Fibroblast of upper back skin (primary cell): Measurements from ENCODE around the gene ZCCHC4.
"Not testable (repeated sequence)": the region's sequence is repeated elsewhere in the genome, so short reads cannot be mapped to it uniquely, and the experiment has no call there.

ENCODE experiments used
- DNase-seq: peaks from one replicate; pipeline ENCODE4 v3.0.0-alpha.2; 2013

Gene ZCCHC4

DNA sequence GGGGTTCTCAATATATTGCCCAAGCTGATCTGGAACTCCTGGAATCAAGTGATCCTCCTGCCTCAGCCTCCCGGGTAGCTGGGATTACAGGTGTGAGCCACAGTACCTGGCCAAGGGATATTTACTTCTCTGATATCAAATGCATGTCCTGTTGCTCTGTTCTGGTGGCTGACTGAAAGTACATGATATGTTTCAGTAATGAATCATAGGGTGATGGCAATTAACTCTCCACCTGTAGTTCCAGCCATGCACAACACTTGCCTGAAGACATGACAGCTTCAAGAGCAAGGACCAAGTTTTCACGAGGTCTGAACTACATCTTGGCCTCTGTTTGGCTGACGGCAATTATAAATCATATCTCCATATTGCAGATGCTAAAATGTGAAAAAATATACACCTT is 9.1 kb downstream of the ZCCHC4 start:
- no peak for DNase-seq

DNA sequence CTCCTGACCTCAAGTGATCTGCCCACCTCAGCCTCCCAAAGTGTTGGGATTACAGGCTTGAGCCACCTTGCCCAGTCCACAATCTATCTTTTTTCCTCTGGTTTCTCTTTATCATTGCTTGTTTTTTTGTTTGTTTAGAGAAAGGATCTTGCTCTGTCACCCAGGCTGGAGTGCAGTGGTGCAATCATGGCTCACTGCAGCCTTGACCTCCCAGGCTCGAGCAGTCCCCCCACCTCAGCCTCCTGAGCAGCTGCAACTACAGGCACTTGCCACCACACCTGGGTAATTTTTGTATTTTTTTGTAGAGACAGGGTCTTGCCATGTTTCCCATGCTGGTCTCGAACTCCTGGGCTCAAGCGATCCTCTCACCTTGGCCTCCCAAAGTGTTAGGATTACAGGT is 15.9 kb downstream of the ZCCHC4 start:
- DNase-seq, result not testable (repeated sequence)

GRCh38 chr4:25330335-25330734 is 17.8 kb downstream of the ZCCHC4 start:
- no peak for DNase-seq

- DNase-seq, result no peak
Observed at GRCh38 chr4:25330905-25331808, 18.6 kb downstream of the ZCCHC4 start.

DNA sequence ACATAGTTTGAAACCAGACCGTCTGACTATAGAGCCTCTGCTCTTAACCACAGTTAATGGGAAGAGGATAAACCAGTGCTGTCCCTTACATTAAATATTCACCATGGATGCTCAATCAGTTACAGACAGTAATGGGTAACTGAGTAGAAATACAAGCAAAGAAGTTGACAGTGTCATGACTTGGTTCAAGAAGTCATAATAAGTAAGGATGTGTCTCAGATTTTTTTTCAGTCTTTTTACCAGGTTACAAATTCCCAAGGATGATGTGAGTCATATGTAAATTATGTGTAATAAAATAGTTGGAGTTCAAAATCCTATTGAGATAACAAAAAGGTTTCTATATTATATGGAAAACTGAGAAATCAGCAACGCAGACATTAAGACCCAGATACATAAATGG is 31.1 kb downstream of the ZCCHC4 start:
- DNase-seq, result no peak

- DNase-seq, result peak; percentile 46
Observed at GRCh38 chr4:25345744-25346143, 33.2 kb downstream of the ZCCHC4 start.

GRCh38 chr4:25346913-25347312 is 34.3 kb downstream of the ZCCHC4 start:
- DNase-seq, result no peak

- DNase-seq, result no peak
Observed at GRCh38 chr4:25347473-25347872, 34.9 kb downstream of the ZCCHC4 start.

- DNase-seq, result no peak
Observed at GRCh38 chr4:25347971-25348370, 35.4 kb downstream of the ZCCHC4 start.

DNA sequence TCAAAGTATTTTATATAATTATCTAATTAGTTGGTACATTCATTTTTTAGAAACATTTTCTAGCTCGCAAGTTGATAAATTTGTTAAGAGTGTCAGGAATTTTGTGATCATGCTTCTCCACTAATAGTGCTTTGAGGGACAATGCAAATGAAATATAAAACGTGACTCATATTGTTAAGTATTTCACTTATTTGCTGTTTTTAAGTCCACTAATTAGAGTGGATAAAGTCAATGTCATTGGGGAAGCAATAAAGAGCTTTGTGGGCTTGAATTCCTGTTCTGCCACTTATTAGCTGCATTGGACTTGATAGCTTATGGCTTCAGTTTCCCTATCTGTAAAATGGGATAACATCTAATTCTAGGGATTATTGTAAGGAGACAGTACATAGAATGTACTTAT is 38.0 kb downstream of the ZCCHC4 start:
- DNase-seq, result peak; percentile 21

GRCh38 chr4:25351777-25352416 is 39.3 kb downstream of the ZCCHC4 start:
- peak; percentile 70 for DNase-seq

DNA sequence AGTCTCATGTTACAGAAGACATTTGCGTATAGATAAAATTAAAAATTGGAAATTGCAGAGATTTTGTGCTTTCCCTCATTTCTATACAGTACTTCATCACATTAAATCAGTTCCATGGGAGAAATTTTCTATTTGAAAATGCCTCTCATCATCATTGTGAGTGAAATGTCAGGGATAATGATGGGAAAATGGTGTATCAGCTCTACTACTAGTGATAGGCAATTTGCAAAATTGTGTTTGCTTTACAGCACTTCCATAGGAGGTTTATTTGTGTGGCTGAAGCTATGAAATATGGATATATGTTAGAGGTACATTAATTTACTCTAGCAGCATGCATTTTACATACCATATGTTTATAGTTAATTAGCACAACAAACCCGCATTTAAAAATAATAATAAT is 43.5 kb downstream of the ZCCHC4 start:
- DNase-seq, result no peak

- DNase-seq, result no peak
Observed at GRCh38 chr4:25358515-25359275, 46.1 kb downstream of the ZCCHC4 start.

GRCh38 chr4:25361253-25361652 is 48.7 kb downstream of the ZCCHC4 start:
- no peak for DNase-seq

DNA sequence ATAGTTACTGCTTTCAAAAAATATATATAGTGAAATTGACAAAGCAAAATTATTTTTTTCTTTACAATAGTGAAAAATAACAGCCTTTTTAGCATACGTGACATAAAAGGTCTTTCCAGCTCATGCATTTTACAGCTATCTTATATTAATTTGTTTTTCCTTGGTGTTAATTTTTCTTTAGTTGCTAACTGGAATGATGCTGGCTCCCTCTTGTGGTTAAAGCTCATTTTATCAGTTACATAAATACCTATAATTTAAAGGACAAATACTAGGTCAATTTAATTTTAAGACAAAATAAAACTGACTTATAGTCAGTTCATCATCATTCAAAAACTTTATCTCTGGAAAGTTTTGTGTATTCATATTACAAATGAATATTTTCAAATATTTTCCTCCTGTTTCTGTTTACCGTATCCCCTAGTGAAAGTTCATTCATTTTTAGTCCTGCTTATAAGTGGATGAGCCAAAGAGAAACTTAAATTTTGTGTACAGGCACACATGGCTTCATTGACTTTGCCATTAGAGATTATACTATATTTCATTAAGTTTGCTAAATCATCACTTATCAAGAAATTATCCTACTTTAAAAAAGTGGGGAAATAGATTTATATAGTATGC is 54.5 kb downstream of the ZCCHC4 start:
- peak; percentile 48 for DNase-seq

- DNase-seq, result no peak
Observed at GRCh38 chr4:25367877-25368276, 55.3 kb downstream of the ZCCHC4 start.

DNA sequence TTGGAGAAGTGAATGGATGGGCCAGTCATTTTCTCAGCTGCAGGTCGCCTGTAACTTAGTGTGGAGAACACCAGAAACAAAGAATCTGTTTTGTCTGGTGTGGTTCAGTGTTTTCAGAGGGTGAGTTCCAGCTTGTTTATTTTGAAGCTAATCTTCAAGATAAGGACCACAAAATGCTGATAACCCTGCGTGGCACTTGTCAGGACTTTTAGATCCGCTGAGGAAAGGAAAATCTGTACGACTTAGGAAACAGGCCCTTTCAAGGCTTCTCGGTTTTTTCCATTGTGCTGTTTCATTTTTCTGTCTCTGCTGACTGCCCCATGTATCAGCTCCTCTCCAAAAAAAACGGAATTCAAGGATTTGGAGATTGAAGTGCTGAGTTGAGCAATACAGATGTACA is 55.7 kb downstream of the ZCCHC4 start:
- no peak for DNase-seq

DNA sequence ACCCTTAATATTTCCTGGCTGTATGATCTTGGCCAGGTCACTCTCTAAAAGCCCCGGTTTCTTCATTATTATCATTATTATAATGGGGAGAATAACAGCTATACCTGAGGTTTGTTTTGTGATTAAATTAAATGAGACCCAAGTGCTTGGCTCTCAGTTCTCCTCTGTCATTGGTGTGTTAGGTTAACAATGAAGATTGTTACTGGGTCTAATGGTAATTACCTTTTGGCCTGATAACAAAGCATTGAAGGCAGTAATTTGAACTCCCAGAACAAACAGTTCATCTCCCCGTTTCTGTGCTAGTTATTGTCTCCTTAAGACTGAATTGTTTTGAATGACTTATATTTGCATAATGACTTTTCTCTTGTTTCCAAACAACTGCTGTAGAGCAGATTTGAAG is 57.7 kb downstream of the ZCCHC4 start:
- no peak for DNase-seq

DNA sequence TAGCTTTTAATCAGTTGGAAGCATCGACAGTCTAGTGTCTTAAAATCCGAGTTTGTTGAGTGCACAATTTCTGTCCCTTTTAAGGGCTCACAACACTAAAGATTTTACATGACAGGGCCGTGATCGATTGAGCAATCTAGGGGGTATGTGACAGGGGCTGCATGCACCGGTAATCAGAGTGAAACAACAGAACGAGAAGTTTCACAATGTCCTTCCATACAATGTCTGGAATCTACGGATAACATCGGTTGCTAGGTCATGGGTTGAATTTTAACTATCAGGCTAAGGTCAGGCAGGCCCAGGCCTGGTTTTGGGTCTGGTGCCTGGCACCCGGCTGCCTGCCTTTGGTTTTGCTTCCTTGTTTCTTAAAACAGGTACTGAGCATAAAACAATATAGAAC is 60.0 kb downstream of the ZCCHC4 start:
- DNase-seq, result not testable (repeated sequence)

DNA sequence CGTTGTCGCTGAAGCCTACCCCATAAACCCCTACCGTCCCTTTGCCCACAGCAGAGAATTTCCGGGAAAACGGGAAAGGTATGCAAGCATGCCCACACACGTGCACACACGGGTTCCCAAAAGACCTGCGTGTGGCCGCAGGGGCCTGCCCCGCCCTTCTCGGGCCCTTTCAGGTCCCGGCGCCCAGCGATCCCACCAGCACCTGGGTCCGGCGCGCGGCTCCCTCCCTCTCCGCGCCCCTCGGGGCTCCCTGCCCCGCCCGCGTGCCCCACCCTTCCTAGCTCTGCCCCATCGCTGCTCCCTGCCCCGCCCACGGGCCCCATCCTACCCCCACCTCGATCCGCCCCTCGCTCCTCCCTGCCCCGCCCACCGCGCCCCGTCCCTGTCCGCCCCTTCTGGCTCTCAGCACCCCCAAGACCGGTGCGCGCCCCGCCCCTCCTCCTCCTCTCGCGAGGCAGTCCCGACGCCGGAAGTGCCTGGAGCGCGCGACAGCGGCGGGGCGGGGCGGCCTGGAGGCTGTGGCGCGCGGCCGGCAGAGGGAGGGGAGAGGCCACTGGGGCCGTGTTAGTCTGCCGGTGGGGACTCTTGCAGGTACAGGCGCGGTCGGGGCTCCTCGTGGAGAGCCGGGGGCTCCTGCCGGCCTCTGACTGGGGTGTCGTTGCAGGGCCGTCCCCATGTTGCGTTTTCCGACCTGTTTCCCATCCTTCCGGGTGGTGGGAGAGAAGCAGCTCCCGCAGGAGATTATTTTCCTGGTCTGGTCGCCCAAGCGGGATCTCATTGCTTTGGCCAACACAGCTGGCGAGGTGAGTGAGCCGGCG is 64.4 kb downstream of the ZCCHC4 start, which contains the start of gene ANAPC4:
ANAPC4 (plus strand) TSS at position 510 of the 818 bp plus-strand sequence; CDS start at position 675, 165 bp downstream.
- peak; percentile 91 for DNase-seq

DNA sequence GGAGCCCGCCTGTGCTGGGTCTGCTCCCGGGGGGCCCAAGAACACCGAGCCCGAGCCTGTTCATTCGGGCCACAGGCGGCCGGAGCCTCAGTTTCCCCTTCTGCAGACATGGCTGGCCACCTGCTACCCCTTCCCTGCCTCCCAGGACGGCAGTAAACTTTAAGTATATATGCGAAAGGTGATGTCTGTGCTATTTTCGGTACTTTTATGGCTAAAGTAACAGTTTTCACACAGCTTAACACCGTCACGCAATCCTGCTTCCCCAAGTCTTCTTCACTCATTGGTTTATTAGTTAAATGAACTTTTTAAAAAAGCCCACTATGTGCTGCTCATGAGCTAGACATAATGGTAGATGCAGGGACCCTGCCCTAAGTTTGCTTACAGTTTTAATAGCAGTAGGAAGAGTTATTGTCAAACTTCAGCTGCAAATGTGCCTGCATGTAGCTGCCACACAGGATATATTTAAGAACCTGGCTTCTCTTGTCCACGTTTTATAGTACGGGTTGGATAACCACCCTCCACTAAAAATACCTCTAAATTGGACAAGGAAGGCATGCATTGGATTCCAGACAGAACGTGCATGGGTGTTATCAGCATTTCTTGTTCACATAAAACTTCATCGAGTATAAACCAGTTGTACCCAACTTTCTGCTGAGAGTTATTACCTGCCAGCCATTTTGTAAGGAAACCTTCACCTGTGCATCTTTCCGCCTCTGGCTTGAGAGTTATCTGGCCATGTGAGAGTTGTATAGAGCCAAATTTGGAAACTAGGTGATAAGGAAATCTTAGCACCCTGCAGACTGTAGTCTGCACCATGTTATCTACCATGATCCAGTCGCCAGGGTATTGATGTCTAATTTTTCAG is 65.2 kb downstream of the ZCCHC4 start:
- DNase-seq, result no peak
